Measurements from ENCODE around the gene SORBS2.

DNA sequence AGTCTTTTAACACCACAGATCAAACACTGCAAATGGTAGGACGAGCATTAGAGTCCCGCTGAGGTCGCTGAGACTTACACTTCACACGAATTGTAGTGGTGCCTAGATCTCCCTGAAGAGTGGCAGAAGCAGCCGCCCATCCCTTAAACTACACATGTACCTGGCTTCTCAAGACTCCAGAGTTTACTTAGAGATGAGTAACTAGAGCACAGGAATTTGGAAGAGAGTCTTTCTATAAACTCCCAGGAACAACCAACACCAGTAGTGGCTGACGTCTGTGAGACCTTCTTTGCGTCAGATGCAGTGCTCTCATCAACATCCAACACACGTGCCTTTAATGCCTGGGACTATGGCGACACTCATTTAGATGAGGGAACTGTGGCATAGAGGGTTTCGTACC lies 12.6 kb downstream of the SORBS2 start:
- TF ChIP-seq, protein P1, sequence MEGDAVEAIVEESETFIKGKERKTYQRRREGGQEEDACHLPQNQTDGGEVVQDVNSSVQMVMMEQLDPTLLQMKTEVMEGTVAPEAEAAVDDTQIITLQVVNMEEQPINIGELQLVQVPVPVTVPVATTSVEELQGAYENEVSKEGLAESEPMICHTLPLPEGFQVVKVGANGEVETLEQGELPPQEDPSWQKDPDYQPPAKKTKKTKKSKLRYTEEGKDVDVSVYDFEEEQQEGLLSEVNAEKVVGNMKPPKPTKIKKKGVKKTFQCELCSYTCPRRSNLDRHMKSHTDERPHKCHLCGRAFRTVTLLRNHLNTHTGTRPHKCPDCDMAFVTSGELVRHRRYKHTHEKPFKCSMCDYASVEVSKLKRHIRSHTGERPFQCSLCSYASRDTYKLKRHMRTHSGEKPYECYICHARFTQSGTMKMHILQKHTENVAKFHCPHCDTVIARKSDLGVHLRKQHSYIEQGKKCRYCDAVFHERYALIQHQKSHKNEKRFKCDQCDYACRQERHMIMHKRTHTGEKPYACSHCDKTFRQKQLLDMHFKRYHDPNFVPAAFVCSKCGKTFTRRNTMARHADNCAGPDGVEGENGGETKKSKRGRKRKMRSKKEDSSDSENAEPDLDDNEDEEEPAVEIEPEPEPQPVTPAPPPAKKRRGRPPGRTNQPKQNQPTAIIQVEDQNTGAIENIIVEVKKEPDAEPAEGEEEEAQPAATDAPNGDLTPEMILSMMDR (IDR thresholded peaks at IDR 0.05), result no peak
- TF ChIP-seq POLR2A (IDR thresholded peaks at IDR 0.05) (no peak), POLR2AphosphoS5 (IDR thresholded peaks at IDR 0.05) (no peak)
